MG63 (cell line): ENCODE results near the gene OR52A5. TPM values are rescaled to one million over a fixed set of nuclear protein-coding genes. Genes with fewer than 3 reads are reported as not detected.

Experiments
- total RNA-seq: library from RNA; depleted of rRNA; stranded (reverse); fragments of >200 nt; shearing (Covaris generic); gene quantifications from 2 replicates; pipeline ENCODE4 v1.2.3, GENCODE V29; 2014; ENCODE audit warnings: low replicate concordance; rRNA removed

OR52A5 gene
- total RNA-seq, 1 experiment from 2014 or later, result not detected

Other genes with a start within 250 kb of the OR52A5 start
- not detected in 2 replicates for gene OR51A7, start 234.6 kb downstream of the OR52A5 start, total RNA-seq
- not detected in 2 replicates for gene OR51G2, start 219.0 kb downstream of the OR52A5 start, total RNA-seq
- not detected in 2 replicates for gene OR51G1, start 214.0 kb downstream of the OR52A5 start, total RNA-seq
- not detected in 2 replicates for gene OR51A4, start 190.8 kb downstream of the OR52A5 start, total RNA-seq
- not detected in 2 replicates for gene OR51A2, start 182.6 kb downstream of the OR52A5 start, total RNA-seq
- gene OR51L1, start 143.5 kb downstream of the OR52A5 start, total RNA-seq, result not detected in 2 replicates
- gene OR52J3, start 91.8 kb downstream of the OR52A5 start, total RNA-seq, result not detected in 2 replicates
- gene OR52E2, start 78.7 kb downstream of the OR52A5 start, total RNA-seq, result not detected in 2 replicates
- gene OR52E1, start 68.8 kb downstream of the OR52A5 start, total RNA-seq, result not detected in 2 replicates
- gene OR52A1, start 16.4 kb upstream of the OR52A5 start, total RNA-seq, result not detected in 2 replicates
- not detected in 2 replicates for gene OR51V1, start 62.3 kb upstream of the OR52A5 start, total RNA-seq
- gene HBB, start 88.7 kb upstream of the OR52A5 start, total RNA-seq, result not detected in 2 replicates
- not detected in 2 replicates for gene HBD, start 96.1 kb upstream of the OR52A5 start, total RNA-seq
- not detected in 2 replicates for gene HBG1, start 111.5 kb upstream of the OR52A5 start, total RNA-seq
- gene HBG2, start 116.4 kb upstream of the OR52A5 start, total RNA-seq, result not detected in 2 replicates
- not detected in 2 replicates for gene HBE1, start 131.6 kb upstream of the OR52A5 start, total RNA-seq
- not detected in 2 replicates for gene OR51B4, start 163.6 kb upstream of the OR52A5 start, total RNA-seq
- gene OR51B2, start 185.9 kb upstream of the OR52A5 start, total RNA-seq, result not detected in 2 replicates
- gene OR51B5, start 205.2 kb upstream of the OR52A5 start, total RNA-seq, result 0.64 and 0.89 TPM in 2 replicates
- gene OR51B6, start 213.2 kb upstream of the OR52A5 start, total RNA-seq, result not detected in 2 replicates
- gene OR51M1, start 245.5 kb upstream of the OR52A5 start, total RNA-seq, result not detected in 2 replicates